Transverse colon (tissue), 4 donors: Measurements from ENCODE around the gene SSH2. TPM values are rescaled to one million over a fixed set of nuclear protein-coding genes. Genes with fewer than 3 reads are reported as not detected.

ENCODE experiments used
- DNase-seq: peaks from one replicate; pipeline ENCODE4 v3.0.0-alpha.2; 2019
- H3K27ac ChIP-seq, 4 donors: fragments of 200-600 bp; sonication (generic); 2 replicates each; pipeline ENCODE4 v1.5.1; 2016 to 2018; ENCODE audit warnings: inconsistent platforms in 4 of 4
- H3K27me3 ChIP-seq: fragments of 200-600 bp; sonication (generic); 2 replicates; pipeline ENCODE4 v1.5.1; 2017; ENCODE audit warnings: inconsistent platforms
- H3K36me3 ChIP-seq, 4 donors: fragments of 200-600 bp; sonication (generic); 2 replicates each; pipeline ENCODE4 v1.5.1; 2017 to 2019; ENCODE audit warnings: inconsistent platforms in 4 of 4
- H3K4me1 ChIP-seq, 4 donors: fragments of 200-600 bp; sonication (generic); 2 replicates each; pipeline ENCODE4 v1.5.1; 2017 to 2020; ENCODE audit warnings: inconsistent platforms in 4 of 4
- H3K4me3 ChIP-seq, 4 donors: fragments of 200-600 bp; sonication (generic); 1 replicate in 1 of 4; 2 replicates in 3 of 4; pipeline versions ENCODE4 v1.5.1 to v1.6.1; 2017 to 2019; ENCODE audit warnings: inconsistent platforms in 4 of 4
- H3K9me3 ChIP-seq, 2 donors: fragments of 200-600 bp; sonication (generic); 2 replicates each; pipeline ENCODE4 v1.5.1; 2017 to 2019; ENCODE audit warnings: inconsistent platforms in 2 of 2
- EP300 ChIP-seq: sonication (generic); formaldehyde crosslinking; IDR thresholded peaks from one replicate; pipeline ENCODE4 v1.6.1; 2017; ENCODE audit warnings: antibody characterized with exemption, low read depth
- POLR2A ChIP-seq: fragments of 450-650 bp; IDR thresholded peaks from one replicate; pipeline ENCODE4 v1.6.1; 2016; ENCODE audit warnings: antibody characterized with exemption, mild to moderate bottlenecking, moderate library complexity
- POLR2AphosphoS5 ChIP-seq, 3 donors: sonication (generic); formaldehyde crosslinking; IDR thresholded peaks; one replicate each; pipeline ENCODE4 v1.6.1; 2016; ENCODE audit warnings: antibody characterized with exemption in 3 of 3
- WGBS, 2 donors: methylation state at CpG; one replicate each; pipeline ENCODE4 v1.1.5; 2018; ENCODE audit warnings: low coverage in 1 of 2; 5-methylcytosine and 5-hydroxymethylcytosine counted together
- in situ Hi-C, 4 donors: fragments of 200-750 bp; cut with MboI; loops; one replicate each; pipeline versions ENCODE4 v1.15.0 to v1.15.1; 2017; ENCODE audit warnings: low sequenced_read_pairs in 3 of 4, low pct_ligation_motif_present in 1 of 4, low pct_unique_long_range_greater_than_20kb in 1 of 4
- intact Hi-C: fragments of 100-400 bp; cut with DNase I; formaldehyde crosslinking; loops from one replicate; pipeline ENCODE4 v1.15.1; 2023; ENCODE audit warnings: low total_unique reads
- total RNA-seq, 4 donors: library from RNA; depleted of rRNA; stranded (reverse); fragments of >200 nt; gene quantifications; one replicate each; pipeline ENCODE4 v1.1.0, GENCODE V29; 2016
- TF ChIP-seq, protein P1 (sequence below), 5 experiments: fragments of 200-600 bp in 3 of 5; fragments of 450-650 bp in 2 of 5; sonication (generic) in 3 of 5; IDR thresholded peaks; 1 replicate in 2 of 5; 2 replicates in 3 of 5; pipeline ENCODE4 v1.5.1; 2016 to 2017; ENCODE audit warnings: antibody characterized with exemption in 5 of 5, inconsistent platforms in 3 of 5, mild to moderate bottlenecking in 2 of 5, moderate library complexity in 1 of 5

The SSH2 gene
- total RNA-seq, 4 donors from 2014 or later, result 15.3 to 99.9 (median 46.0) TPM

DNA sequence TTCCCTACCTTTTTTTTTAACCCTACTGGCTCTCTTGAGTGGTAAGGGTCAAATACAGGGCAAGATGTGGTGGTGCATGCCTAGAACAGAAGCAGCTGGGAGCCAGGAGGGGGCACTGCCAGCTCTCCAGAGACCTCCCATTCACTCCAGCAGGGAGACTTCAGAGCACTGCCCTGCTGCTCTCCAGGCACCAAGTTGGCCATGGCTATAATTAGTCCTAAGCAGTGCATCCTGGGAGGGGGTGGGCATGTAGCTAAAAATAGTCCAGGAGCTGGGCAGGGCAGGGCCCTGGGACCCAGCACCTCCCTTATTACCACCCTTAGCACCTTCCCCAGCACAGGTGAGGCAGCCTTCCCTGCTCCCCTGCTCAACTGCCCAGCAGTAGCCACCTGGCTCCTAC lies 310.8 kb downstream of the SSH2 start:
- TF ChIP-seq POLR2AphosphoS5 (IDR thresholded peaks at IDR 0.05) (no peak), EP300 (no peak), POLR2A (no peak)
- TF ChIP-seq, protein P1, sequence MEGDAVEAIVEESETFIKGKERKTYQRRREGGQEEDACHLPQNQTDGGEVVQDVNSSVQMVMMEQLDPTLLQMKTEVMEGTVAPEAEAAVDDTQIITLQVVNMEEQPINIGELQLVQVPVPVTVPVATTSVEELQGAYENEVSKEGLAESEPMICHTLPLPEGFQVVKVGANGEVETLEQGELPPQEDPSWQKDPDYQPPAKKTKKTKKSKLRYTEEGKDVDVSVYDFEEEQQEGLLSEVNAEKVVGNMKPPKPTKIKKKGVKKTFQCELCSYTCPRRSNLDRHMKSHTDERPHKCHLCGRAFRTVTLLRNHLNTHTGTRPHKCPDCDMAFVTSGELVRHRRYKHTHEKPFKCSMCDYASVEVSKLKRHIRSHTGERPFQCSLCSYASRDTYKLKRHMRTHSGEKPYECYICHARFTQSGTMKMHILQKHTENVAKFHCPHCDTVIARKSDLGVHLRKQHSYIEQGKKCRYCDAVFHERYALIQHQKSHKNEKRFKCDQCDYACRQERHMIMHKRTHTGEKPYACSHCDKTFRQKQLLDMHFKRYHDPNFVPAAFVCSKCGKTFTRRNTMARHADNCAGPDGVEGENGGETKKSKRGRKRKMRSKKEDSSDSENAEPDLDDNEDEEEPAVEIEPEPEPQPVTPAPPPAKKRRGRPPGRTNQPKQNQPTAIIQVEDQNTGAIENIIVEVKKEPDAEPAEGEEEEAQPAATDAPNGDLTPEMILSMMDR (IDR thresholded peaks at IDR 0.05), result no peak
- intact Hi-C loops (no loop called here), in situ Hi-C loops (loop anchor here in 1 of 4 donors (25.0 kb wide), 1 partner anchor 318 kb away; the partner anchor contains the start of genes EFCAB5 and SSH2)
- H3K36me3 ChIP-seq, result no peaks in the 10 kb centered on the region
- H3K9me3 ChIP-seq, result no peaks in the 10 kb centered on the region
- peaks cover 18% of the 10 kb centered on the region for H3K27me3 ChIP-seq
- H3K4me3 ChIP-seq, result no peak overlapping the region
- DNase-seq, result no peak
- peaks cover 40 to 63% (median 51%) of the 10 kb centered on the region in 4 donors for H3K4me1 ChIP-seq
- H3K27ac ChIP-seq, result no peak overlapping the region

- TF ChIP-seq, protein P1 (IDR thresholded peaks at IDR 0.05), result no peak
- peak in 1 of 3 donors; percentile 1 for TF ChIP-seq POLR2AphosphoS5 (IDR thresholded peaks at IDR 0.05)
- Histone ChIP-seq H3K9me3 (no peaks in the 10 kb centered on the region), H3K36me3 (no peaks in the 10 kb centered on the region), H3K27ac (peak overlapping the region in 3 of 4 donors; percentile 55 to 66 (median 61)), H3K4me3 (peak overlapping the region in 3 of 4 donors; percentile 14 to 51 (median 34)), H3K4me1 (peaks cover 48 to 70% (median 59%) of the 10 kb centered on the region in 4 donors), H3K27me3 (peaks cover 18% of the 10 kb centered on the region)
- intact Hi-C loops (no loop called here), in situ Hi-C loops (loop anchor here in 1 of 4 donors (25.0 kb wide), 1 partner anchor 319 kb away; the partner anchor contains the start of genes EFCAB5 and SSH2)
- DNase-seq, result no peak
- WGBS, 2 donors, result 42 to 64% methylated on average over 4 to 22 of the region's 22 CpGs
Measured at GRCh38 chr17:29618272-29619065, 311.6 kb downstream of the SSH2 start.

DNA sequence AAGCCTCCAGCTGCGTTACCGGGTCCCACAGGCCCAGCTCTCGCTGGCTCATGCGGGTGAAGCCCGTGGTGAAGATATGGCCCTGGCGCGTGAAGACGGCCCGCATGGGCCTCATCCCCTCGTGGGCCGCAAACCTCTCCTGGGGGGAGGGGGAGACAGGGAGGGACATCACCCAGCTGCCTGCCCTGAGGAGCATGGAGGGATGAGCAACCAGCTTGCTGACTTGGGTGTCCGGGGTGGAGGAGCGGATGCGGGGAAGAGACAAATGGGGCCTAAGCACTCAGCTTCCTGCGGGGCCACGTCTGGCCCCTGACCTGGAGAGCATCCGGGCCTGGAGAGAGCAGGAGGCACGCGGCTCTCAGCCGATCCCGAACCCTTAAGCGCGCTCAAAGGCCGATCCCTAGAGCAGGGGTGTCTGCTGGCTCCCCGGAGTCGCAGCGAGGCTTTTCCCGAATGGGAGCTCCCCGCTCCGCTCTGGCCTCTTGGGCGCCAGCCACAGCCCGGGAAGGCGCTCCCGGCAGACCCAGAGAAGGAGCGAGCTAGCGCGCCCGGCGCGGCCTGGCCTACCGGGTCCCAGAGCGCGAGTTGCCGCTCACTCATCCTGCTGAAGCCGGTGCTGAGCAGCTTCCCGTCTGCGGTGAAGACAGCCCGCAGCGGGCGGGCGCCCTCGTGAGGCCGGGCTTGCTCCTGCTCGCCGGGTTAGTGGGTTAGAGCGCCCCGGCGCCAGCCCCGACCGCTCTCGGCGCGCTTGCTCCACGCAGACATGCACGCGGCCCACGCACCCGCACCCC lies 312.4 kb downstream of the SSH2 start:
- peak; percentile 89 for DNase-seq
- WGBS, 2 donors, result 0 to 3% methylated on average over 3 to 45 of the region's 68 CpGs
- Histone ChIP-seq H3K4me3 (peak overlapping the region; percentile 14 to 51 (median 28)), H3K36me3 (no peaks in the 10 kb centered on the region), H3K27ac (peak overlapping the region; percentile 23 to 66 (median 58)), H3K9me3 (no peaks in the 10 kb centered on the region), H3K27me3 (peaks cover 18% of the 10 kb centered on the region), H3K4me1 (peaks cover 45 to 72% (median 62%) of the 10 kb centered on the region in 4 donors)
- TF ChIP-seq, protein P1 (IDR thresholded peaks at IDR 0.05), result peak; percentile 57 to 77 (median 67)
- no peak for TF ChIP-seq EP300
- TF ChIP-seq POLR2AphosphoS5 (IDR thresholded peaks at IDR 0.05), result peak in 1 of 3 donors; percentile 8
- in situ Hi-C loops, result loop anchor here in 1 of 4 donors (25.0 kb wide), 1 partner anchor 320 kb away; the partner anchor contains the start of genes EFCAB5 and SSH2
- intact Hi-C loops, result no loop called here

DNA sequence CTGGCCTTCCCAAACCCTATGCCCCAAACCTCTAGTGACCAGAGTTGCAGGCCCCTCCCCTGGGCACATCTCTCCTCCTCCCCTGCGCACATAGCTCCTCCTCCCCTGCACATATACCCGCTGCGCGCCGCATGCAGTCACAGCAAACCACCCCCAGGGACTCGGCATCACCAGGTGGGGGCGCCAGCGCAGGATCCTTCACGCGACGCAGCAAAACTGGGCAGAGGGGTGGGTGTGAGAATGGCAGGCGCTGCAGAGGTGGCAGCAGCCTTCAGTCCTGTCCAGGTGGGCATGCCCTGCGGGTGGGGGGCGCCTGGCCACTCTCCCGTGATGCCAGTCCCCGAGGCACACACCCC lies 312.9 kb downstream of the SSH2 start:
- in situ Hi-C loops, result loop anchor here in 1 of 4 donors (25.0 kb wide), 1 partner anchor 320 kb away; the partner anchor contains the start of genes EFCAB5 and SSH2
- Histone ChIP-seq H3K27ac (peak overlapping the region in 2 of 4 donors; percentile 55 to 66), H3K36me3 (no peaks in the 10 kb centered on the region), H3K4me1 (peaks cover 45 to 66% (median 57%) of the 10 kb centered on the region in 4 donors), H3K27me3 (peaks cover 18% of the 10 kb centered on the region), H3K9me3 (no peaks in the 10 kb centered on the region), H3K4me3 (peak overlapping the region in 3 of 4 donors; percentile 14 to 51 (median 34))
- DNase-seq, result peak; percentile 90
- WGBS, 2 donors, result 2 to 5% methylated on average over 4 to 6 of the region's 16 CpGs
- intact Hi-C loops, result no loop called here
- TF ChIP-seq EP300, result no peak
- TF ChIP-seq, protein P1 (IDR thresholded peaks at IDR 0.05), result peak; percentile 57 to 85 (median 59)
- peak; percentile 38 for TF ChIP-seq POLR2A
- TF ChIP-seq POLR2AphosphoS5 (IDR thresholded peaks at IDR 0.05), result peak; percentile 42 to 64 (median 47)
